SK-N-SH (cell line): ENCODE data around the gene GRIN2A. TPM values are rescaled to one million over a fixed set of nuclear protein-coding genes. Genes with fewer than 3 reads are reported as not detected.

Experiments used
- CTCF ChIA-PET: fragments of 300-600, 350-600 bp; formaldehyde crosslinking; extraction: SDS; loops from one replicate; lab custom pipeline; 2021; lab: Yijun Ruan, JAX
- POLR2A ChIA-PET: fragments of 350-600 bp; sonication (Branson Sonifier 250); formaldehyde crosslinking; extraction: SDS; loops from one replicate; lab custom pipeline; 2020; ENCODE audit warnings: antibody characterized with exemption, inconsistent platforms; lab: Yijun Ruan, JAX
- DNase-seq: peaks from one replicate; pipeline ENCODE4 v3.0.0; 2012
- H2AFZ ChIP-seq: fragments of 200-600 bp; sonication (generic); 2 replicates; pipeline ENCODE4 v1.8.1; 2016; ENCODE audit warnings: antibody characterized with exemption, mild to moderate bottlenecking, low read depth
- H3F3A ChIP-seq: fragments of 200-600 bp; sonication (generic); replicated peaks from 2 replicates; pipeline ENCODE3; 2016; ENCODE audit warnings: antibody characterized with exemption, mild to moderate bottlenecking; ENCODE audit not compliant: insufficient read depth
- H3K27ac ChIP-seq, 2 experiments: fragments of 200-500 bp in 1 of 2; fragments of 200-600 bp in 1 of 2; sonication (Bioruptor generic) in 1 of 2; sonication (generic), shearing (Covaris generic) in 1 of 2; 2 replicates each; pipeline versions ENCODE4 v1.5.1 to v1.6.1; 2014 to 2016; ENCODE audit warnings: low read depth in 2 of 2, inconsistent platforms in 1 of 2, low read length in 1 of 2, mild to moderate bottlenecking in 1 of 2, mixed read lengths in 1 of 2
- H3K27me3 ChIP-seq: fragments of 200-600 bp; sonication (generic), shearing (Covaris generic); 2 replicates; pipeline ENCODE4 v1.6.1; 2016; ENCODE audit warnings: mixed run types; ENCODE audit not compliant: insufficient read depth
- H3K36me3 ChIP-seq, 2 experiments: fragments of 200-500 bp in 1 of 2; fragments of 200-600 bp in 1 of 2; sonication (Bioruptor generic) in 1 of 2; sonication (generic) in 1 of 2; replicated peaks in 1 of 2; 2 replicates each; pipeline versions ENCODE3 to v1.5.1; 2014 to 2016; ENCODE audit warnings: low read length in 1 of 2, mild to moderate bottlenecking in 1 of 2; ENCODE audit not compliant: insufficient read depth in 2 of 2, control insufficient read depth in 1 of 2
- H3K4me1 ChIP-seq, 2 experiments: fragments of 200-500 bp in 1 of 2; fragments of 200-600 bp in 1 of 2; sonication (Bioruptor generic) in 1 of 2; sonication (generic), shearing (Covaris generic) in 1 of 2; 2 replicates each; pipeline versions ENCODE4 v1.5.1 to v1.6.1; 2014 to 2016; ENCODE audit warnings: low read depth in 1 of 2, low read length in 1 of 2, mixed run types in 1 of 2; ENCODE audit not compliant: insufficient read depth in 2 of 2, control insufficient read depth in 1 of 2
- H3K4me2 ChIP-seq: fragments of 200-600 bp; sonication (generic), shearing (Covaris generic); 2 replicates; pipeline ENCODE4 v1.6.1; 2017; ENCODE audit warnings: mixed run types
- H3K4me3 ChIP-seq, 2 experiments: fragments of 200-500 bp in 1 of 2; fragments of 200-600 bp in 1 of 2; sonication (Bioruptor generic) in 1 of 2; sonication (generic), shearing (Covaris generic) in 1 of 2; 2 replicates each; pipeline versions ENCODE4 v1.5.1 to v1.8.1; 2014 to 2016; ENCODE audit warnings: low read depth in 2 of 2, inconsistent platforms in 1 of 2, low read length in 1 of 2, mild to moderate bottlenecking in 1 of 2, mixed read lengths in 1 of 2, moderate library complexity in 1 of 2
- H3K79me2 ChIP-seq: fragments of 200-600 bp; sonication (generic); 2 replicates; pipeline ENCODE4 v1.8.1; 2017; ENCODE audit warnings: mild to moderate bottlenecking; ENCODE audit not compliant: insufficient read depth
- H3K9ac ChIP-seq: fragments of 200-600 bp; sonication (generic); 2 replicates; pipeline ENCODE4 v1.6.1; 2017; ENCODE audit warnings: mixed run types
- H3K9me2 ChIP-seq: fragments of 200-600 bp; sonication (generic); 2 replicates; pipeline ENCODE4 v1.6.1; 2017; ENCODE audit warnings: mixed run types
- H3K9me3 ChIP-seq: fragments of 200-600 bp; sonication (generic); 2 replicates; pipeline ENCODE4 v1.6.1; 2017; ENCODE audit warnings: mixed run types, mild to moderate bottlenecking, moderate library complexity
- H4K20me1 ChIP-seq: fragments of 200-600 bp; sonication (generic); 2 replicates; pipeline ENCODE4 v1.6.1; 2017; ENCODE audit warnings: mild to moderate bottlenecking, mixed run types; ENCODE audit not compliant: insufficient read depth
- CHD2 ChIP-seq: fragments of 150-350 bp; IDR thresholded peaks from 2 replicates; pipeline ENCODE4 v1.6.1; 2018; ENCODE audit warnings: low read length; ENCODE audit not compliant: partially characterized antibody
- EP300 ChIP-seq, 2 experiments: IDR thresholded peaks; 2 replicates each; pipeline versions ENCODE4 v1.4.0 to v1.6.1; 2012; ENCODE audit warnings: borderline replicate concordance in 1 of 2, low read depth in 1 of 2, low read length in 1 of 2
- EZH2phosphoT487 ChIP-seq: fragments of 200-600 bp; sonication (generic); IDR thresholded peaks from 2 replicates; pipeline ENCODE4 v1.6.1; 2017; ENCODE audit warnings: low read depth, mixed run types, mild to moderate bottlenecking, antibody characterized with exemption, moderate library complexity, borderline replicate concordance
- FOXM1 ChIP-seq: IDR thresholded peaks from 2 replicates; pipeline ENCODE4 v1.4.0; 2012; ENCODE audit warnings: low read depth, mild to moderate bottlenecking
- GATA2 ChIP-seq: sonication (generic); formaldehyde crosslinking; IDR thresholded peaks from 2 replicates; pipeline ENCODE4 v1.5.0; 2020; ENCODE audit warnings: mild to moderate bottlenecking, missing genetic modification reagents
- MAX ChIP-seq: IDR thresholded peaks from 2 replicates; pipeline ENCODE4 v1.4.0; 2012; ENCODE audit warnings: low read depth
- MEF2A ChIP-seq: IDR thresholded peaks from 2 replicates; pipeline ENCODE4 v1.4.0; 2012; ENCODE audit warnings: low read depth, borderline replicate concordance
- MXI1 ChIP-seq: IDR thresholded peaks from 2 replicates; pipeline ENCODE4 v1.6.1; 2012; ENCODE audit warnings: mild to moderate bottlenecking, low read depth, low read length, improper control_type of control experiment
- NFIC ChIP-seq: IDR thresholded peaks from 2 replicates; pipeline ENCODE4 v1.4.0; 2012; ENCODE audit warnings: borderline replicate concordance
- NRF1 ChIP-seq: IDR thresholded peaks from 2 replicates; pipeline ENCODE4 v1.6.1; 2012; ENCODE audit warnings: low read depth, mild to moderate bottlenecking, low read length
- POLR2AphosphoS5 ChIP-seq: IDR thresholded peaks from 2 replicates; pipeline ENCODE4 v1.6.1; 2012; ENCODE audit warnings: low read depth, low read length
- RAD21 ChIP-seq: IDR thresholded peaks from 2 replicates; pipeline ENCODE4 v1.6.1; 2012; ENCODE audit warnings: mild to moderate bottlenecking, low read length
- RCOR1 ChIP-seq: fragments of 150-350 bp; IDR thresholded peaks from 2 replicates; pipeline ENCODE4 v1.6.1; 2017; ENCODE audit warnings: antibody characterized with exemption, low read length
- REST ChIP-seq: IDR thresholded peaks from 2 replicates; pipeline ENCODE4 v1.6.1; 2012; ENCODE audit warnings: mild to moderate bottlenecking, low read depth, low read length, moderate library complexity
- SMC3 ChIP-seq: IDR thresholded peaks from 2 replicates; pipeline ENCODE4 v1.6.1; 2012; ENCODE audit warnings: low read depth, low read length, improper control_type of control experiment
- TCF12 ChIP-seq: IDR thresholded peaks from 2 replicates; pipeline ENCODE4 v1.4.0; 2012
- TEAD4 ChIP-seq: IDR thresholded peaks from 2 replicates; pipeline ENCODE4 v1.4.0; 2012; ENCODE audit warnings: mild to moderate bottlenecking, borderline replicate concordance; ENCODE audit not compliant: insufficient read depth
- USF1 ChIP-seq: IDR thresholded peaks from 2 replicates; pipeline ENCODE4 v1.4.0; 2012; ENCODE audit warnings: low read depth, borderline replicate concordance
- ZBTB33 ChIP-seq: IDR thresholded peaks from 2 replicates; pipeline ENCODE4 v1.4.0; 2012; ENCODE audit warnings: low read depth, borderline replicate concordance
- WGBS: methylation state at CpG from one replicate; pipeline ENCODE4 v1.1.6; 2017; ENCODE audit warnings: low lambda C conversion rate; 5-methylcytosine and 5-hydroxymethylcytosine counted together
- polyA plus RNA-seq, 3 experiments: library from polyadenylated mRNA; depleted of rRNA; stranded (reverse); fragments of >200 nt; gene quantifications; 2 replicates each; pipeline ENCODE4 v1.2.3, GENCODE V29; 2012

GRIN2A gene
- polyA plus RNA-seq, 1 of the 3 experiments (the other 2 are of a cell fraction), result not detected

- H3K4me1 ChIP-seq, result no peaks in the 10 kb centered on the region
- no peaks in the 10 kb centered on the region for H3K9me3 ChIP-seq
- no peaks in the 10 kb centered on the region for H3K36me3 ChIP-seq
- DNase-seq, result no peak
- no peaks in the 10 kb centered on the region for H3K79me2 ChIP-seq
- no peaks in the 10 kb centered on the region for H3K9me2 ChIP-seq
- no peaks in the 10 kb centered on the region for H3K27me3 ChIP-seq
- H4K20me1 ChIP-seq, result no peaks in the 10 kb centered on the region
- TF ChIP-seq EP300 (IDR thresholded peaks at IDR 0.05; ENCODE audit: borderline replicate concordance in 1 of 2, low read depth in 1 of 2, low read length in 1 of 2), result no peak
- TF ChIP-seq RCOR1, result no peak
- TF ChIP-seq FOXM1, result no peak
- TF ChIP-seq NRF1, result no peak
- TF ChIP-seq USF1, result no peak
- TF ChIP-seq SMC3, result no peak
- no peak for TF ChIP-seq POLR2AphosphoS5
- TF ChIP-seq CHD2, result no peak
- no peak for TF ChIP-seq REST
- no peak for TF ChIP-seq TEAD4
- no peak for TF ChIP-seq NFIC
- no peak for TF ChIP-seq RAD21
- TF ChIP-seq EZH2phosphoT487, result no peak
- TF ChIP-seq MEF2A, result no peak
- TF ChIP-seq TCF12, result no peak
- TF ChIP-seq GATA2 (CRISPR knock-in tag), result no peak
- TF ChIP-seq MXI1, result no peak
- TF ChIP-seq ZBTB33, result no peak
- TF ChIP-seq MAX, result no peak
- H3F3A ChIP-seq, result no peaks in the 10 kb centered on the region
- ChIA-PET CTCF (interaction anchor here (1.2 to 1.5 kb wide), 2 partner anchors 7 to 480 kb away, joined by 3 to 4 read pairs; no protein-coding TSS in a partner anchor), POLR2A (no interaction called here)
- no peak overlapping the region for H3K9ac ChIP-seq
- no peak overlapping the region for H3K4me2 ChIP-seq
- no peak overlapping the region for H3K27ac ChIP-seq
- WGBS, result 30% methylated on average over 9 of the region's 9 CpGs
- H2AFZ ChIP-seq, result no peak overlapping the region
- no peak overlapping the region for H3K4me3 ChIP-seq
Measured at GRCh38 chr16:10128397-10129258, 53.6 kb downstream of the GRIN2A start.
